GM10248 (cell line): ENCODE data around the gene ACER3.

Experiments used
- CTCF ChIA-PET: fragments of 300-600 bp; sonication (Branson Sonifier 250); formaldehyde crosslinking; extraction: SDS; loops from one replicate; lab custom pipeline; 2021; ENCODE audit warnings: antibody characterized with exemption; lab: Yijun Ruan, JAX
- POLR2A ChIA-PET: fragments of 350-650 bp; sonication (Branson Sonifier 250); formaldehyde crosslinking; extraction: SDS; loops from one replicate; lab custom pipeline; 2020; ENCODE audit warnings: antibody characterized with exemption; lab: Yijun Ruan, JAX
- DNase-seq: peaks from one replicate; pipeline ENCODE4 v3.0.0; 2012; ENCODE audit errors: extremely low spot score
- CTCF ChIP-seq: IDR thresholded peaks from 2 replicates; pipeline ENCODE4 v1.5.1; 2012; ENCODE audit warnings: mild to moderate bottlenecking, low read depth; ENCODE audit errors: extremely low read depth, missing control alignments, control extremely low read depth

The ACER3 gene

GRCh38 chr11:77064648-77065217, 204.0 kb downstream of the ACER3 start:
- DNase-seq = no peak
- POLR2A ChIA-PET = no interaction called here
- no peak for TF ChIP-seq CTCF
- CTCF ChIA-PET = interaction anchor here (0.9 to 3.3 kb wide), 8 partner anchors 8 to 145 kb away, joined by 3 to 17 read pairs (median 8); no protein-coding TSS in a partner anchor

GRCh38 chr11:77065878-77066228, 205.1 kb downstream of the ACER3 start:
- no peak for TF ChIP-seq CTCF
- ChIA-PET POLR2A (no interaction called here), CTCF (interaction anchor here (0.9 to 2.4 kb wide), 4 partner anchors 18 to 146 kb away, joined by 3 to 14 read pairs (median 12); no protein-coding TSS in a partner anchor)
- no peak for DNase-seq

- ChIA-PET POLR2A (no interaction called here), CTCF (interaction anchor here (1.9 to 2.4 kb wide), 3 partner anchors 19 to 147 kb away, joined by 10 to 14 read pairs (median 14); no protein-coding TSS in a partner anchor)
- peak; percentile 97 for DNase-seq
- TF ChIP-seq CTCF = peak; percentile 3
These were observed 205.7 kb downstream of the ACER3 start, which contains the start of gene CAPN5 for GRCh38 chr11:77066229-77067042. CAPN5 (plus strand) TSS chr11:77066971; CDS start chr11:77084887, 17,916 bp downstream.

- ChIA-PET CTCF (no interaction called here), POLR2A (no interaction called here)
- no peak for TF ChIP-seq CTCF
These were observed 207.2 kb downstream of the ACER3 start for GRCh38 chr11:77067861-77068443.

GRCh38 chr11:77068457-77069335, 208.0 kb downstream of the ACER3 start:
- TF ChIP-seq CTCF = no peak
- ChIA-PET POLR2A (no interaction called here), CTCF (interaction anchor here (1.2 kb wide), 1 partner anchor 21 kb away, joined by 8 read pairs; no protein-coding TSS in a partner anchor)
- no peak for DNase-seq

More at GRCh38 chr11:77067861-77068443, 207.2 kb downstream of the ACER3 start:
- no peak for DNase-seq
